Panc1 (cell line): ENCODE measurements around the gene SUGCT.

Source experiments
- CTCF ChIP-seq: fragments of 450-650 bp; IDR thresholded peaks from 2 replicates; pipeline ENCODE4 v1.5.1; 2017; ENCODE audit warnings: mild to moderate bottlenecking
- POLR2AphosphoS5 ChIP-seq: IDR thresholded peaks from 2 replicates; pipeline ENCODE4 v1.6.1; 2012; ENCODE audit warnings: mild to moderate bottlenecking, low read depth, low read length, moderate library complexity
- TF ChIP-seq, protein P1 (sequence below), 2 experiments: IDR thresholded peaks; 2 replicates each; pipeline ENCODE4 v1.6.1; 2011 to 2012; ENCODE audit warnings: low read depth in 2 of 2, control low read depth in 1 of 2, low read length in 1 of 2, mild to moderate bottlenecking in 1 of 2, moderate library complexity in 1 of 2; ENCODE audit not compliant: insufficient read depth in 1 of 2

GRCh38 chr7:40839881-40840280, 705.1 kb downstream of the SUGCT start:
- no peak for TF ChIP-seq CTCF
- TF ChIP-seq POLR2AphosphoS5 = no peak
- TF ChIP-seq, protein P1, sequence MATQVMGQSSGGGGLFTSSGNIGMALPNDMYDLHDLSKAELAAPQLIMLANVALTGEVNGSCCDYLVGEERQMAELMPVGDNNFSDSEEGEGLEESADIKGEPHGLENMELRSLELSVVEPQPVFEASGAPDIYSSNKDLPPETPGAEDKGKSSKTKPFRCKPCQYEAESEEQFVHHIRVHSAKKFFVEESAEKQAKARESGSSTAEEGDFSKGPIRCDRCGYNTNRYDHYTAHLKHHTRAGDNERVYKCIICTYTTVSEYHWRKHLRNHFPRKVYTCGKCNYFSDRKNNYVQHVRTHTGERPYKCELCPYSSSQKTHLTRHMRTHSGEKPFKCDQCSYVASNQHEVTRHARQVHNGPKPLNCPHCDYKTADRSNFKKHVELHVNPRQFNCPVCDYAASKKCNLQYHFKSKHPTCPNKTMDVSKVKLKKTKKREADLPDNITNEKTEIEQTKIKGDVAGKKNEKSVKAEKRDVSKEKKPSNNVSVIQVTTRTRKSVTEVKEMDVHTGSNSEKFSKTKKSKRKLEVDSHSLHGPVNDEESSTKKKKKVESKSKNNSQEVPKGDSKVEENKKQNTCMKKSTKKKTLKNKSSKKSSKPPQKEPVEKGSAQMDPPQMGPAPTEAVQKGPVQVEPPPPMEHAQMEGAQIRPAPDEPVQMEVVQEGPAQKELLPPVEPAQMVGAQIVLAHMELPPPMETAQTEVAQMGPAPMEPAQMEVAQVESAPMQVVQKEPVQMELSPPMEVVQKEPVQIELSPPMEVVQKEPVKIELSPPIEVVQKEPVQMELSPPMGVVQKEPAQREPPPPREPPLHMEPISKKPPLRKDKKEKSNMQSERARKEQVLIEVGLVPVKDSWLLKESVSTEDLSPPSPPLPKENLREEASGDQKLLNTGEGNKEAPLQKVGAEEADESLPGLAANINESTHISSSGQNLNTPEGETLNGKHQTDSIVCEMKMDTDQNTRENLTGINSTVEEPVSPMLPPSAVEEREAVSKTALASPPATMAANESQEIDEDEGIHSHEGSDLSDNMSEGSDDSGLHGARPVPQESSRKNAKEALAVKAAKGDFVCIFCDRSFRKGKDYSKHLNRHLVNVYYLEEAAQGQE (IDR thresholded peaks at IDR 0.05; ENCODE audit: insufficient read depth in 1 of 2, low read depth in 2 of 2, low read length in 1 of 2) = no peak
